Astrocyte (in vitro differentiated cells and primary cell): ENCODE data around the gene ZNF283. TPM values are rescaled to one million over a fixed set of nuclear protein-coding genes. Genes with fewer than 3 reads are reported as not detected.
A peak's percentile ranks its signal among the peaks of the same experiment; 100 is the strongest.

Experiments
- DNase-seq: peaks from one replicate; pipeline ENCODE4 v3.0.0-alpha.2; 2010; ENCODE audit warnings: low read depth
- FAIRE-seq: peaks from 2 replicates; lab custom pipeline; 2011; peaks lifted over from hg19 to GRCh38; lab: Jason Lieb, UNC
- H2AFZ ChIP-seq: 2 replicates; pipeline ENCODE4 v1.6.0; 2012; ENCODE audit warnings: low read depth, low read length, inconsistent platforms
- H3K27ac ChIP-seq: 2 replicates; pipeline ENCODE4 v1.5.1; 2011; ENCODE audit warnings: low read depth, low read length, inconsistent platforms
- H3K27me3 ChIP-seq: 2 replicates; pipeline ENCODE4 v1.6.0; 2011; ENCODE audit warnings: low read length, inconsistent platforms; ENCODE audit not compliant: insufficient read depth
- H3K36me3 ChIP-seq: 2 replicates; pipeline ENCODE4 v1.5.1; 2011; ENCODE audit warnings: low read length, inconsistent platforms; ENCODE audit not compliant: insufficient read depth
- H3K4me1 ChIP-seq: 2 replicates; pipeline ENCODE4 v1.5.1; 2011; ENCODE audit warnings: low read length, inconsistent platforms; ENCODE audit not compliant: insufficient read depth
- H3K4me2 ChIP-seq: 2 replicates; pipeline ENCODE4 v1.6.0; 2012; ENCODE audit warnings: low read length, inconsistent platforms
- H3K4me3 ChIP-seq: 2 replicates; pipeline ENCODE4 v1.5.1; 2011; ENCODE audit warnings: low read depth, mild to moderate bottlenecking, low read length, inconsistent platforms; ENCODE audit not compliant: insufficient read depth
- H3K79me2 ChIP-seq: 2 replicates; pipeline ENCODE4 v1.6.0; 2012; ENCODE audit warnings: mild to moderate bottlenecking, low read length, inconsistent platforms; ENCODE audit not compliant: insufficient read depth
- H3K9ac ChIP-seq: 2 replicates; pipeline ENCODE4 v1.6.0; 2012; ENCODE audit warnings: mild to moderate bottlenecking, low read length, inconsistent platforms
- H3K9me3 ChIP-seq: 2 replicates; pipeline ENCODE4 v1.5.1; 2012; ENCODE audit warnings: low read depth, mild to moderate bottlenecking, low read length, inconsistent platforms; ENCODE audit not compliant: insufficient read depth
- H4K20me1 ChIP-seq: 2 replicates; pipeline ENCODE4 v1.6.0; 2012; ENCODE audit warnings: low read length, inconsistent platforms; ENCODE audit not compliant: insufficient read depth
- H3K27ac Mint-ChIP-seq: one replicate; pipeline ENCODE4 v1.8.0; 2021; ENCODE audit warnings: mild to moderate bottlenecking, mixed read lengths; ENCODE audit not compliant: unreplicated experiment
- H3K27me3 Mint-ChIP-seq: one replicate; pipeline ENCODE4 v1.8.0; 2021; ENCODE audit warnings: low read depth, mixed read lengths; ENCODE audit not compliant: unreplicated experiment
- H3K36me3 Mint-ChIP-seq: one replicate; pipeline ENCODE4 v1.8.0; 2021; ENCODE audit warnings: low read depth, mixed read lengths; ENCODE audit not compliant: unreplicated experiment
- H3K4me1 Mint-ChIP-seq: one replicate; pipeline ENCODE4 v1.8.0; 2021; ENCODE audit warnings: low read depth, mixed read lengths; ENCODE audit not compliant: unreplicated experiment
- H3K4me3 Mint-ChIP-seq: one replicate; pipeline ENCODE4 v1.8.0; 2021; ENCODE audit warnings: mild to moderate bottlenecking, moderate library complexity, mixed read lengths; ENCODE audit not compliant: unreplicated experiment
- H3K9me3 Mint-ChIP-seq: one replicate; pipeline ENCODE4 v1.8.0; 2021; ENCODE audit warnings: mild to moderate bottlenecking, mixed read lengths; ENCODE audit not compliant: unreplicated experiment
- CTCF ChIP-seq: IDR thresholded peaks from 2 replicates; pipeline ENCODE4 v1.5.1; 2011; ENCODE audit warnings: low read depth, mild to moderate bottlenecking, inconsistent platforms, low read length, moderate library complexity; ENCODE audit not compliant: insufficient read depth
- EZH2 ChIP-seq: IDR thresholded peaks from 2 replicates; pipeline ENCODE4 v1.6.1; 2012; ENCODE audit warnings: mild to moderate bottlenecking, low read length, inconsistent platforms; ENCODE audit not compliant: insufficient read depth
- total RNA-seq: library from RNA; stranded (reverse); gene quantifications from 2 replicates; pipeline ENCODE4 v1.2.1, GENCODE V29; 2021

ZNF283 gene
- total RNA-seq, 1 donor from 2014 or later = 10.1 TPM

GRCh38 chr19:43780706-43781525 lies 46.2 kb upstream of the ZNF283 start, which contains the start of gene KCNN4:
Gene KCNN4 (minus strand): TSS chr19:43780973. CDS start chr19:43780861, 112 bp downstream.
- DNase-seq = peak; percentile 91
- H3K9ac ChIP-seq = peak within 1 kb of the TSS; percentile 31
- H3K9me3 Mint-ChIP-seq = peaks cover 4% of the 10 kb centered on the region
- H3K4me3 Mint-ChIP-seq = no peak within 1 kb of the TSS
- H3K79me2 ChIP-seq = peaks cover 11% of the 10 kb centered on the region
- no peaks in the 10 kb centered on the region for H4K20me1 ChIP-seq
- H3K36me3 Mint-ChIP-seq = peaks cover 2% of the 10 kb centered on the region
- peak within 1 kb of the TSS; percentile 26 for H3K27ac ChIP-seq
- H3K27ac Mint-ChIP-seq = no peak within 1 kb of the TSS
- H3K4me1 Mint-ChIP-seq = peaks cover 51% of the 10 kb centered on the region
- TF ChIP-seq CTCF (no peak), EZH2 (no peak)
- H2AFZ ChIP-seq = peak within 1 kb of the TSS; percentile 64
- H3K4me3 ChIP-seq = peak within 1 kb of the TSS; percentile 42
- no peaks in the 10 kb centered on the region for H3K9me3 ChIP-seq
- H3K4me2 ChIP-seq = peak within 1 kb of the TSS; percentile 84
- FAIRE-seq = no peak
- H3K4me1 ChIP-seq = peaks cover 50% of the 10 kb centered on the region
- H3K36me3 ChIP-seq = no peaks in the 10 kb centered on the region
- peaks cover 3% of the 10 kb centered on the region for H3K27me3 Mint-ChIP-seq
- no peaks in the 10 kb centered on the region for H3K27me3 ChIP-seq

GRCh38 chr19:43781630-43782310 lies 45.4 kb upstream of the ZNF283 start:
- Histone ChIP-seq H3K27ac (no peak overlapping the region), H3K4me2 (peak overlapping the region; percentile 84), H4K20me1 (no peaks in the 10 kb centered on the region), H3K4me1 (peaks cover 50% of the 10 kb centered on the region), H3K4me3 (no peak overlapping the region), H3K9me3 (no peaks in the 10 kb centered on the region), H2AFZ (no peak overlapping the region), H3K9ac (peak overlapping the region; percentile 23), H3K79me2 (peaks cover 11% of the 10 kb centered on the region), H3K27me3 (no peaks in the 10 kb centered on the region), H3K36me3 (no peaks in the 10 kb centered on the region)
- Mint-ChIP-seq H3K9me3 (peaks cover 4% of the 10 kb centered on the region), H3K36me3 (peaks cover 2% of the 10 kb centered on the region), H3K4me3 (peak overlapping the region; percentile 36), H3K4me1 (peaks cover 46% of the 10 kb centered on the region), H3K27ac (peak overlapping the region; percentile 16), H3K27me3 (peaks cover 8% of the 10 kb centered on the region)
- FAIRE-seq = no peak
- no peak for DNase-seq
- TF ChIP-seq CTCF (no peak), EZH2 (no peak)
